Measurements from ENCODE around the gene PPFIBP2.
A peak's percentile ranks its signal among the peaks of the same experiment; 100 is the strongest.

Gene PPFIBP2

GRCh38 chr11:7513234-7514098, at the start of gene PPFIBP2:
Gene PPFIBP2, plus strand, starts transcription at chr11:7513999. Its CDS starts 35,477 bp downstream, at chr11:7549476.
- peak; percentile 30 for DNase-seq

- DNase-seq, result no peak
Measured at GRCh38 chr11:7467652-7468051, 46.1 kb upstream of the PPFIBP2 start.

- no peak for DNase-seq
Measured at GRCh38 chr11:7469351-7469865, 44.4 kb upstream of the PPFIBP2 start.

GRCh38 chr11:7471071-7471470, 42.7 kb upstream of the PPFIBP2 start:
- no peak for DNase-seq

- no peak for DNase-seq
Measured at GRCh38 chr11:7473717-7474116, 40.1 kb upstream of the PPFIBP2 start.

- DNase-seq, result no peak
Measured at GRCh38 chr11:7480113-7480512, 33.7 kb upstream of the PPFIBP2 start.

- DNase-seq, result no peak
Measured at GRCh38 chr11:7484131-7484530, 29.7 kb upstream of the PPFIBP2 start.

GRCh38 chr11:7484645-7485044, 29.2 kb upstream of the PPFIBP2 start:
- DNase-seq, result no peak

- DNase-seq, result no peak
Measured at GRCh38 chr11:7485186-7486097, 28.4 kb upstream of the PPFIBP2 start, which contains the start of gene OLFML1. Gene OLFML1, plus strand, starts transcription at chr11:7485506. Its CDS starts 370 bp downstream, at chr11:7485876.

GRCh38 chr11:7486098-7486780, 27.6 kb upstream of the PPFIBP2 start:
- DNase-seq, result no peak

GRCh38 chr11:7486781-7487140, 27.0 kb upstream of the PPFIBP2 start:
- no peak for DNase-seq

GRCh38 chr11:7487360-7487759, 26.4 kb upstream of the PPFIBP2 start:
- DNase-seq, result no peak

- no peak for DNase-seq
Measured at GRCh38 chr11:7488681-7489080, 25.1 kb upstream of the PPFIBP2 start.

GRCh38 chr11:7489376-7489775, 24.4 kb upstream of the PPFIBP2 start:
- no peak for DNase-seq

GRCh38 chr11:7490054-7490453, 23.7 kb upstream of the PPFIBP2 start:
- DNase-seq, result no peak

GRCh38 chr11:7490535-7490934, 23.3 kb upstream of the PPFIBP2 start:
- DNase-seq, result no peak

GRCh38 chr11:7492253-7492652, 21.5 kb upstream of the PPFIBP2 start:
- no peak for DNase-seq

- no peak for DNase-seq
Measured at GRCh38 chr11:7493670-7494069, 20.1 kb upstream of the PPFIBP2 start.

GRCh38 chr11:7494086-7494745, 19.6 kb upstream of the PPFIBP2 start:
- no peak for DNase-seq

- DNase-seq, result no peak
Measured at GRCh38 chr11:7495882-7496551, 17.8 kb upstream of the PPFIBP2 start.

GRCh38 chr11:7498193-7498592, 15.6 kb upstream of the PPFIBP2 start:
- no peak for DNase-seq

- no peak for DNase-seq
Measured at GRCh38 chr11:7499081-7499480, 14.7 kb upstream of the PPFIBP2 start.
